H1 (cell line): ENCODE data around the gene RABGAP1. TPM values are rescaled to one million over a fixed set of nuclear protein-coding genes. Genes with fewer than 3 reads are reported as not detected.

ENCODE experiments used
- BCL11A ChIP-seq, 2 experiments: IDR thresholded peaks; one replicate each; pipeline ENCODE4 v1.6.1; 2011; ENCODE audit warnings: low read depth in 2 of 2, low read length in 2 of 2, mild to moderate bottlenecking in 2 of 2
- CBX5 ChIP-seq: fragments of 300-800, 300-1000 bp; sonication (generic); IDR thresholded peaks from 2 replicates; pipeline ENCODE4 v1.7.1; 2016; ENCODE audit warnings: antibody characterized with exemption, low read length, low read depth
- EGR1 ChIP-seq: IDR thresholded peaks from 2 replicates; pipeline ENCODE4 v1.6.1; 2011; ENCODE audit warnings: low read depth, low read length, borderline replicate concordance
- EP300 ChIP-seq, 2 experiments: IDR thresholded peaks; 1 replicate in 1 of 2; 2 replicates in 1 of 2; pipeline ENCODE4 v1.6.1; 2011 to 2012; ENCODE audit warnings: low read depth in 2 of 2, low read length in 2 of 2, mild to moderate bottlenecking in 2 of 2, borderline replicate concordance in 1 of 2, inconsistent platforms in 1 of 2, moderate library complexity in 1 of 2
- KDM5A ChIP-seq: fragments of 200-600 bp; IDR thresholded peaks from 2 replicates; pipeline ENCODE4 v1.7.1; 2012; ENCODE audit warnings: mild to moderate bottlenecking, low read length, inconsistent platforms, mixed read lengths
- MAX ChIP-seq: IDR thresholded peaks from 2 replicates; pipeline ENCODE4 v1.6.1; 2012; ENCODE audit warnings: inconsistent platforms
- PHF8 ChIP-seq: fragments of 200-600 bp; sonication (generic); conservative IDR thresholded peaks from 2 replicates; pipeline ENCODE4 v1.7.1; 2012; ENCODE audit warnings: low read depth, mild to moderate bottlenecking, inconsistent platforms, low read length, moderate library complexity
- SRF ChIP-seq: IDR thresholded peaks from 2 replicates; pipeline ENCODE4 v1.6.1; 2011; ENCODE audit warnings: mild to moderate bottlenecking, low read depth, low read length, moderate library complexity
- USF2 ChIP-seq: IDR thresholded peaks from 2 replicates; pipeline ENCODE4 v1.6.1; 2011; ENCODE audit warnings: low read length, improper control_type of control experiment
- polyA plus RNA-seq, 7 experiments: library from polyadenylated mRNA; depleted of rRNA in 3 of 7; stranded (reverse) in 5 of 7; unstranded in 2 of 7; fragments of >200 nt in 5 of 7; fragments of 200-250 nt in 2 of 7; gene quantifications; 1 replicate in 5 of 7; 2 replicates in 1 of 7; 4 replicates in 1 of 7; pipeline versions ENCODE4 v1.2.1 to v1.2.3, GENCODE V29; 2011 to 2013; ENCODE audit warnings: missing spikeins in 2 of 7, mixed read lengths in 2 of 7
- total RNA-seq: library from RNA; stranded (reverse); fragmentation: NEBNext Ultra II Directional; extraction: Animal tissue kit (Norgen Biotek cat#: 25700); gene quantifications from 2 replicates; pipeline ENCODE4 v1.2.1, GENCODE V29; 2021

The RABGAP1 gene
- total and polyA plus RNA-seq, 2 of the 8 experiments (the other 6 are each of a cell fraction or from before 2014, with no cell fraction given) = 15.7 to 38.3 TPM

GRCh38 chr9:122944960-122945888, 4.4 kb downstream of the RABGAP1 start (continued):
- TF ChIP-seq MAX (no peak), PHF8 (no peak), USF2 (no peak), SRF (no peak), CBX5 (no peak), BCL11A (IDR thresholded peaks at IDR 0.05; ENCODE audit: low read depth in 2 of 2, low read length in 2 of 2) (no peak), EP300 (IDR thresholded peaks at IDR 0.05; ENCODE audit: borderline replicate concordance in 1 of 2, low read depth in 2 of 2, low read length in 2 of 2) (no peak), KDM5A (no peak), EGR1 (no peak)
